SK-N-SH (cell line): Measurements from ENCODE around the gene CFAP52.

ENCODE experiments used
- CHD2 ChIP-seq: fragments of 150-350 bp; IDR thresholded peaks from 2 replicates; pipeline ENCODE4 v1.6.1; 2018; ENCODE audit warnings: low read length; ENCODE audit not compliant: partially characterized antibody
- CTCF ChIP-seq: fragments of 200-600 bp; sonication (generic); IDR thresholded peaks from 2 replicates; pipeline ENCODE4 v1.6.1; 2017; ENCODE audit warnings: antibody characterized with exemption, mild to moderate bottlenecking, moderate library complexity
- EP300 ChIP-seq, 2 experiments: IDR thresholded peaks; 2 replicates each; pipeline versions ENCODE4 v1.4.0 to v1.6.1; 2012; ENCODE audit warnings: borderline replicate concordance in 1 of 2, low read depth in 1 of 2, low read length in 1 of 2
- EZH2phosphoT487 ChIP-seq: fragments of 200-600 bp; sonication (generic); IDR thresholded peaks from 2 replicates; pipeline ENCODE4 v1.6.1; 2017; ENCODE audit warnings: low read depth, mixed run types, mild to moderate bottlenecking, antibody characterized with exemption, moderate library complexity, borderline replicate concordance
- FOXM1 ChIP-seq: IDR thresholded peaks from 2 replicates; pipeline ENCODE4 v1.4.0; 2012; ENCODE audit warnings: low read depth, mild to moderate bottlenecking
- NFIC ChIP-seq: IDR thresholded peaks from 2 replicates; pipeline ENCODE4 v1.4.0; 2012; ENCODE audit warnings: borderline replicate concordance
- POLR2AphosphoS5 ChIP-seq: IDR thresholded peaks from 2 replicates; pipeline ENCODE4 v1.6.1; 2012; ENCODE audit warnings: low read depth, low read length
- RAD21 ChIP-seq: IDR thresholded peaks from 2 replicates; pipeline ENCODE4 v1.6.1; 2012; ENCODE audit warnings: mild to moderate bottlenecking, low read length
- RFX5 ChIP-seq: IDR thresholded peaks from 2 replicates; pipeline ENCODE4 v1.6.1; 2012; ENCODE audit warnings: mild to moderate bottlenecking, improper control_type of control experiment, low read length
- TCF12 ChIP-seq: IDR thresholded peaks from 2 replicates; pipeline ENCODE4 v1.4.0; 2012
- YY1 ChIP-seq: IDR thresholded peaks from 2 replicates; pipeline ENCODE4 v1.4.0; 2012; ENCODE audit warnings: low read depth, mild to moderate bottlenecking

DNA sequence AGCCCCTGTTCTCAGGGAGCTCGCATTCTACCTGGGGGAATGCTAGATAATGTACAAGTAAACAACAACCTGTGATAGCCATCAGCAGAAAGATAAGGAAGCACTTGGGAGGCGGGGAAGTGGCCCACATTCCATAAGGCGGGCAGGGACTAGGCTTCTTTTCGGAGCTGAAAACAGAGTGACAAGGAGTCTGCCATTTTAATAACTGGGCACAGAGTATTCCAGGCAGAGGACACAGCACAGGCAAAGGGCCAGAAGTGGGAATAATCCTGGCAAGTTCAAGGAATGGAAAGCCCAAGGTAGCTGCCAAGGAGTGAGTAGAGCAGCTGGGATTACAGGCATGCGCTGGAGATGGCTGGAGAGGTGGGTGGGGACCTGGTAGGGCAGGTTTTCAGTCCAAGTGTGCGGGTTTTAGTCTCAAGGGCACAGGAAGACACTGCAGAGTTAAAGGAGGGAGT lies 93.1 kb downstream of the CFAP52 start:
- TF ChIP-seq CTCF (no peak), FOXM1 (no peak), RAD21 (no peak), CHD2 (no peak), POLR2AphosphoS5 (no peak), YY1 (no peak), EP300 (IDR thresholded peaks at IDR 0.05; ENCODE audit: borderline replicate concordance in 1 of 2, low read depth in 1 of 2, low read length in 1 of 2) (no peak), NFIC (no peak), TCF12 (no peak), RFX5 (no peak), EZH2phosphoT487 (no peak)
